HEK293 (cell line): ENCODE results near the gene SYNPR.

Experiments
- CTCF ChIP-seq: fragments of 450-650 bp; formaldehyde crosslinking; IDR thresholded peaks from 2 replicates; pipeline ENCODE4 v1.5.1; 2016; ENCODE audit warnings: missing biosample characterization, missing genetic modification characterization
- ZNF133 ChIP-seq: fragments of 450-650 bp; formaldehyde crosslinking; IDR thresholded peaks from 2 replicates; pipeline ENCODE4 v1.5.1; 2016; ENCODE audit warnings: missing biosample characterization, missing genetic modification characterization
- ZNF792 ChIP-seq: fragments of 450-650 bp; formaldehyde crosslinking; IDR thresholded peaks from 2 replicates; pipeline ENCODE4 v1.5.1; 2016; ENCODE audit warnings: missing biosample characterization, missing genetic modification characterization

GRCh38 chr3:63384382-63384781 is 106.3 kb downstream of the SYNPR start:
- no peak for TF ChIP-seq ZNF133 (tag by site-specific recombination)
- no peak for TF ChIP-seq CTCF (tag by site-specific recombination)
- TF ChIP-seq ZNF792: no peak
